BJ (cell line): ENCODE measurements around the gene RBMS3. TPM values are rescaled to one million over a fixed set of nuclear protein-coding genes. Genes with fewer than 3 reads are reported as not detected.

ENCODE experiments used
- CTCF ChIA-PET: fragments of 350-600 bp; formaldehyde crosslinking; extraction: SDS; loops from one replicate; lab custom pipeline; 2021; ENCODE audit warnings: antibody characterized with exemption, inconsistent platforms; lab: Yijun Ruan, JAX
- POLR2A ChIA-PET: fragments of 300-600 bp; sonication (Branson Sonifier 250); formaldehyde crosslinking; extraction: SDS; loops from one replicate; lab custom pipeline; 2021; ENCODE audit warnings: antibody characterized with exemption; lab: Charles Lee
- DNase-seq: peaks from one replicate; pipeline ENCODE4 v3.0.0-alpha.2; 2011; ENCODE audit warnings: low read depth
- H3K27me3 ChIP-seq: 2 replicates; pipeline ENCODE4 v1.6.0; 2011; ENCODE audit warnings: low read length; ENCODE audit not compliant: control insufficient read depth, insufficient read depth
- H3K36me3 ChIP-seq: 2 replicates; pipeline ENCODE4 v1.5.1; 2011; ENCODE audit warnings: low read length; ENCODE audit not compliant: control insufficient read depth, insufficient read depth
- H3K4me3 ChIP-seq: 2 replicates; pipeline ENCODE4 v1.5.1; 2011; ENCODE audit warnings: low read depth, mild to moderate bottlenecking, control low read depth, low read length
- CTCF ChIP-seq: IDR thresholded peaks from 2 replicates; pipeline ENCODE4 v1.5.1; 2011; ENCODE audit warnings: low read depth, mild to moderate bottlenecking, control low read depth, inconsistent platforms, low read length, moderate library complexity; ENCODE audit not compliant: insufficient read depth
- polyA plus RNA-seq: library from polyadenylated mRNA; depleted of rRNA; stranded (reverse); fragments of >200 nt; gene quantifications from 2 replicates; pipeline ENCODE4 v1.2.3, GENCODE V29; 2011

Gene RBMS3
- polyA plus RNA-seq, 1 experiment: 14.5 TPM

GRCh38 chr3:29936054-29936453 is 655.2 kb downstream of the RBMS3 start:
- ChIA-PET POLR2A (no interaction called here), CTCF (no interaction called here)
- Histone ChIP-seq H3K4me3 (no peak overlapping the region), H3K36me3 (no peaks in the 10 kb centered on the region; the same call in 1 of the 2 replicates), H3K27me3 (no peaks in the 10 kb centered on the region)
- DNase-seq: no peak
- no peak for TF ChIP-seq CTCF

- CTCF ChIA-PET: no interaction called here
- no peak overlapping the region for H3K4me3 ChIP-seq
- no peaks in the 10 kb centered on the region; the same call in 1 of the 2 replicates for H3K36me3 ChIP-seq
- POLR2A ChIA-PET: no interaction called here
- no peaks in the 10 kb centered on the region for H3K27me3 ChIP-seq
- DNase-seq: no peak
- TF ChIP-seq CTCF: no peak
Observed at GRCh38 chr3:29936766-29937165, 655.9 kb downstream of the RBMS3 start.

- Histone ChIP-seq H3K36me3 (no peaks in the 10 kb centered on the region; the same call in 1 of the 2 replicates), H3K4me3 (no peak overlapping the region), H3K27me3 (no peaks in the 10 kb centered on the region)
- TF ChIP-seq CTCF: no peak
- ChIA-PET CTCF (no interaction called here), POLR2A (no interaction called here)
- no peak for DNase-seq
Observed at GRCh38 chr3:29937185-29937584, 656.3 kb downstream of the RBMS3 start.

GRCh38 chr3:29940759-29941323 is 660.0 kb downstream of the RBMS3 start:
- Histone ChIP-seq H3K4me3 (no peak overlapping the region), H3K36me3 (no peaks in the 10 kb centered on the region; the same call in 1 of the 2 replicates), H3K27me3 (no peaks in the 10 kb centered on the region)
- POLR2A ChIA-PET: no interaction called here
- CTCF ChIA-PET: interaction anchor here (0.6 kb wide), 1 partner anchor 293 kb away, joined by 3 read pairs; no protein-coding TSS in a partner anchor
- TF ChIP-seq CTCF: no peak
- no peak for DNase-seq

- no peak for DNase-seq
- Histone ChIP-seq H3K36me3 (no peaks in the 10 kb centered on the region; the same call in 1 of the 2 replicates), H3K27me3 (no peaks in the 10 kb centered on the region), H3K4me3 (no peak overlapping the region)
- ChIA-PET POLR2A (no interaction called here), CTCF (no interaction called here)
- TF ChIP-seq CTCF: no peak
Observed at GRCh38 chr3:29942297-29942696, 661.4 kb downstream of the RBMS3 start.
